Effector memory CD4-positive, alpha-beta T cell (primary cell): ENCODE results near the gene OLFML1.

ENCODE experiments used
- DNase-seq, 3 donors: peaks; one replicate each; pipeline ENCODE4 v3.0.0-alpha.2; 2020
- H3K27ac ChIP-seq: 2 replicates; pipeline ENCODE4 v1.7.0; 2013; ENCODE audit warnings: mild to moderate bottlenecking, low read length, moderate library complexity; ENCODE audit not compliant: insufficient read depth, poor library complexity, severe bottlenecking
- H3K27me3 ChIP-seq: replicated peaks from 2 replicates; pipeline ENCODE4 v1.7.0; 2013; ENCODE audit warnings: mild to moderate bottlenecking, low read length; ENCODE audit not compliant: insufficient read depth, control insufficient read depth, poor library complexity, severe bottlenecking
- H3K36me3 ChIP-seq: 2 replicates; pipeline ENCODE4 v1.7.0; 2013; ENCODE audit warnings: mild to moderate bottlenecking, low read length, moderate library complexity; ENCODE audit not compliant: control insufficient read depth, insufficient read depth
- H3K4me1 ChIP-seq: 2 replicates; pipeline ENCODE4 v1.7.0; 2013; ENCODE audit warnings: low read length, mild to moderate bottlenecking; ENCODE audit not compliant: control insufficient read depth, insufficient read depth, poor library complexity, severe bottlenecking
- H3K4me3 ChIP-seq: 2 replicates; pipeline ENCODE4 v1.7.0; 2013; ENCODE audit warnings: low read length, low read depth, mild to moderate bottlenecking; ENCODE audit not compliant: insufficient read depth, poor library complexity, severe bottlenecking
- H3K9me3 ChIP-seq: 2 replicates; pipeline ENCODE4 v1.7.0; 2013; ENCODE audit warnings: mild to moderate bottlenecking, low read length, moderate library complexity; ENCODE audit not compliant: control insufficient read depth

Gene OLFML1

GRCh38 chr11:7527029-7527428 lies 41.7 kb downstream of the OLFML1 start:
- Histone ChIP-seq H3K27me3 (no peaks in the 10 kb centered on the region), H3K9me3 (no peaks in the 10 kb centered on the region), H3K36me3 (no peaks in the 10 kb centered on the region), H3K4me3 (no peak overlapping the region), H3K27ac (no peak overlapping the region), H3K4me1 (peaks cover 26% of the 10 kb centered on the region)
- peak; percentile 17 to 24 (median 18) for DNase-seq

- H3K9me3 ChIP-seq = no peaks in the 10 kb centered on the region
- H3K4me1 ChIP-seq = peaks cover 26% of the 10 kb centered on the region
- DNase-seq = no peak
- no peaks in the 10 kb centered on the region for H3K36me3 ChIP-seq
- no peaks in the 10 kb centered on the region for H3K27me3 ChIP-seq
- H3K4me3 ChIP-seq = no peak overlapping the region
- H3K27ac ChIP-seq = no peak overlapping the region
Observed at GRCh38 chr11:7528514-7529049, 43.3 kb downstream of the OLFML1 start.

GRCh38 chr11:7530013-7530640 lies 44.8 kb downstream of the OLFML1 start:
- no peaks in the 10 kb centered on the region for H3K27me3 ChIP-seq
- DNase-seq = no peak
- peaks cover 26% of the 10 kb centered on the region for H3K4me1 ChIP-seq

GRCh38 chr11:7531011-7531410 lies 45.7 kb downstream of the OLFML1 start:
- H3K27me3 ChIP-seq = no peaks in the 10 kb centered on the region
- H3K4me3 ChIP-seq = no peak overlapping the region
- DNase-seq = no peak

More at GRCh38 chr11:7530013-7530640, 44.8 kb downstream of the OLFML1 start:
- Histone ChIP-seq H3K36me3 (no peaks in the 10 kb centered on the region), H3K4me3 (no peak overlapping the region), H3K9me3 (no peaks in the 10 kb centered on the region), H3K27ac (no peak overlapping the region)

GRCh38 chr11:7532405-7533145 lies 47.3 kb downstream of the OLFML1 start:
- no peak overlapping the region for H3K27ac ChIP-seq
- no peaks in the 10 kb centered on the region for H3K36me3 ChIP-seq
- peaks cover 13% of the 10 kb centered on the region for H3K4me1 ChIP-seq
- DNase-seq = no peak
- no peaks in the 10 kb centered on the region for H3K9me3 ChIP-seq
- no peak overlapping the region for H3K4me3 ChIP-seq
- H3K27me3 ChIP-seq = no peaks in the 10 kb centered on the region

More at GRCh38 chr11:7531011-7531410, 45.7 kb downstream of the OLFML1 start:
- H3K36me3 ChIP-seq = no peaks in the 10 kb centered on the region
- no peaks in the 10 kb centered on the region for H3K9me3 ChIP-seq
- peaks cover 25% of the 10 kb centered on the region for H3K4me1 ChIP-seq
- H3K27ac ChIP-seq = no peak overlapping the region

- peaks cover 12% of the 10 kb centered on the region for H3K4me1 ChIP-seq
- no peaks in the 10 kb centered on the region for H3K9me3 ChIP-seq
- no peaks in the 10 kb centered on the region for H3K36me3 ChIP-seq
- DNase-seq = no peak
- H3K27me3 ChIP-seq = no peaks in the 10 kb centered on the region
- H3K4me3 ChIP-seq = no peak overlapping the region
- H3K27ac ChIP-seq = no peak overlapping the region
Observed at GRCh38 chr11:7533199-7534041, 48.1 kb downstream of the OLFML1 start.

- no peaks in the 10 kb centered on the region for H3K9me3 ChIP-seq
- no peak for DNase-seq
- H3K4me3 ChIP-seq = no peak overlapping the region
- peaks cover 11% of the 10 kb centered on the region for H3K4me1 ChIP-seq
- H3K27ac ChIP-seq = no peak overlapping the region
- no peaks in the 10 kb centered on the region for H3K27me3 ChIP-seq
- H3K36me3 ChIP-seq = no peaks in the 10 kb centered on the region
Observed at GRCh38 chr11:7534042-7534378, 48.7 kb downstream of the OLFML1 start.

GRCh38 chr11:7536100-7536499 lies 50.8 kb downstream of the OLFML1 start:
- Histone ChIP-seq H3K36me3 (no peaks in the 10 kb centered on the region), H3K27ac (no peak overlapping the region), H3K27me3 (no peaks in the 10 kb centered on the region), H3K4me3 (no peak overlapping the region), H3K9me3 (no peaks in the 10 kb centered on the region), H3K4me1 (peaks cover 7% of the 10 kb centered on the region)
- no peak for DNase-seq

GRCh38 chr11:7537265-7537664 lies 52.0 kb downstream of the OLFML1 start:
- Histone ChIP-seq H3K36me3 (no peaks in the 10 kb centered on the region), H3K9me3 (no peaks in the 10 kb centered on the region), H3K4me3 (no peak overlapping the region), H3K4me1 (peaks cover 7% of the 10 kb centered on the region), H3K27ac (no peak overlapping the region), H3K27me3 (no peaks in the 10 kb centered on the region)
- no peak for DNase-seq
